Femur (tissue), 1 donor: ENCODE data around the gene STARD10.

Source experiments
- DNase-seq: peaks from one replicate; pipeline ENCODE4 v3.0.0-alpha.2; 2017

Gene STARD10

DNA sequence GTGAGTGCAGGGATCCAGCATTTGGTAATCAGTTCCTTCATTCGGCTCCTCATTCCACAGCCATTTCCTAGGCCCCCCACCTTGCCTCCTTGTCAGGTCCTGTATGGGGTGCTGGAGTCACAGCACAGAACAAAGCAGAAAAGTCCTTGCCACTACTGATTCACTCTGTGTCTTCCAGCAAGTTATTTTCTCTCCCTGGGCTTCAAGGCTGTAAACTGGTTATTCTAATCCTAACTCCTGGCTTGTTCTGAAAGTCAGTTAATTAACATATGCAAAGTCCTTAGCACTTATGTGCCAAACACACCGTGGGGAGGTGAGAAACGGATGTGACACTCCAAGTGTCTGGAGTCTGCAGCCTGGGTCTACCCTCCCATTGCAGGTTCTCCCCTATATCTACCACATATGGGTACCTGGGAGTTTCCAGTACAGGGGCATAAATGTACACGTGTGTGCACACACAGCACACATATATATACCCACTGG is 89.0 kb downstream of the STARD10 start:
- no peak for DNase-seq
